Trophoblast cell (in vitro differentiated cells and primary cell): Measurements from ENCODE around the gene ODAD4. TPM values are rescaled to one million over a fixed set of nuclear protein-coding genes. Genes with fewer than 3 reads are reported as not detected.

Experiments used
- DNase-seq, 2 donors: peaks; one replicate each; pipeline ENCODE4 v3.0.0-alpha.2; 2016
- H2AFZ ChIP-seq: 2 replicates; pipeline ENCODE4 v1.6.1; 2013; ENCODE audit warnings: low read length, moderate library complexity, mild to moderate bottlenecking; ENCODE audit not compliant: insufficient read depth, poor library complexity
- H2AK5ac ChIP-seq: 2 replicates; pipeline ENCODE4 v1.6.1; 2013; ENCODE audit warnings: mild to moderate bottlenecking, low read length
- H2BK120ac ChIP-seq: 2 replicates; pipeline ENCODE4 v1.6.1; 2013; ENCODE audit warnings: low read length, mild to moderate bottlenecking, moderate library complexity; ENCODE audit not compliant: insufficient read depth, poor library complexity
- H2BK12ac ChIP-seq: 2 replicates; pipeline ENCODE4 v1.6.1; 2013; ENCODE audit warnings: mild to moderate bottlenecking, low read length, moderate library complexity
- H2BK5ac ChIP-seq: 2 replicates; pipeline ENCODE4 v1.6.1; 2013; ENCODE audit warnings: low read length, low read depth, moderate library complexity, mild to moderate bottlenecking; ENCODE audit not compliant: poor library complexity
- H3K14ac ChIP-seq: 2 replicates; pipeline ENCODE4 v1.6.1; 2013; ENCODE audit warnings: mild to moderate bottlenecking, low read length
- H3K18ac ChIP-seq: 2 replicates; pipeline ENCODE4 v1.6.1; 2013; ENCODE audit warnings: mild to moderate bottlenecking, low read length
- H3K23ac ChIP-seq: 2 replicates; pipeline ENCODE4 v1.6.1; 2013; ENCODE audit warnings: low read length
- H3K27ac ChIP-seq: 2 replicates; pipeline ENCODE4 v1.5.1; 2013; ENCODE audit warnings: low read depth, mild to moderate bottlenecking, inconsistent platforms, low read length, moderate library complexity
- H3K27me3 ChIP-seq: 2 replicates; pipeline ENCODE4 v1.6.1; 2013; ENCODE audit warnings: inconsistent platforms, mild to moderate bottlenecking, low read length, moderate library complexity; ENCODE audit not compliant: insufficient read depth
- H3K36me3 ChIP-seq, 2 experiments: 1 replicate in 1 of 2; 2 replicates in 1 of 2; pipeline ENCODE4 v1.6.1; 2013; ENCODE audit warnings: low read length in 2 of 2, mild to moderate bottlenecking in 2 of 2, moderate library complexity in 1 of 2; ENCODE audit not compliant: insufficient read depth in 2 of 2, control insufficient read depth in 1 of 2
- H3K4ac ChIP-seq: 2 replicates; pipeline ENCODE4 v1.6.1; 2013; ENCODE audit warnings: low read depth, mild to moderate bottlenecking, low read length, moderate library complexity
- H3K4me1 ChIP-seq, 2 experiments: 1 replicate in 1 of 2; 2 replicates in 1 of 2; pipeline ENCODE4 v1.6.1; 2013; ENCODE audit warnings: low read length in 2 of 2, mild to moderate bottlenecking in 2 of 2, moderate library complexity in 1 of 2; ENCODE audit not compliant: insufficient read depth in 2 of 2, control insufficient read depth in 1 of 2
- H3K4me2 ChIP-seq: 2 replicates; pipeline ENCODE4 v1.6.1; 2013; ENCODE audit warnings: inconsistent platforms, mild to moderate bottlenecking, low read length, moderate library complexity
- H3K4me3 ChIP-seq: 2 replicates; pipeline ENCODE4 v1.5.1; 2013; ENCODE audit warnings: mild to moderate bottlenecking, low read depth, low read length, inconsistent platforms
- H3K79me1 ChIP-seq: one replicate; pipeline ENCODE4 v1.6.1; 2013; ENCODE audit warnings: low read length
- H3K79me2 ChIP-seq: 2 replicates; pipeline ENCODE4 v1.6.1; 2013; ENCODE audit warnings: low read length, mild to moderate bottlenecking; ENCODE audit not compliant: control insufficient read depth, insufficient read depth, poor library complexity
- H3K9ac ChIP-seq: 2 replicates; pipeline ENCODE4 v1.6.1; 2013; ENCODE audit warnings: mild to moderate bottlenecking, low read length
- H3K9me3 ChIP-seq: 2 replicates; pipeline ENCODE4 v1.6.1; 2013; ENCODE audit warnings: low read depth, mild to moderate bottlenecking, control low read depth, inconsistent platforms, low read length; ENCODE audit not compliant: insufficient read depth
- H4K12ac ChIP-seq: 2 replicates; pipeline ENCODE4 v1.6.1; 2013; ENCODE audit warnings: low read depth, mild to moderate bottlenecking, low read length, moderate library complexity
- H4K8ac ChIP-seq: 2 replicates; pipeline ENCODE4 v1.6.1; 2013; ENCODE audit warnings: low read depth, mild to moderate bottlenecking, low read length, moderate library complexity
- H4K91ac ChIP-seq: one replicate; pipeline ENCODE4 v1.6.1; 2013; ENCODE audit warnings: low read depth, mild to moderate bottlenecking, low read length, moderate library complexity
- WGBS: extraction: QIAGEN DNeasy Blood & Tissue Kit; methylation state at CpG from one replicate; pipeline ENCODE4 v1.1.7; 2013; ENCODE audit warnings: missing lambda C conversion rate; ENCODE audit not compliant: insufficient read length, insufficient coverage; ENCODE audit errors: extremely low coverage; 5-methylcytosine and 5-hydroxymethylcytosine counted together
- polyA plus RNA-seq: library from polyadenylated mRNA; stranded (reverse); fragments of 200-250 nt; gene quantifications from 2 replicates; pipeline ENCODE4 v1.2.3, GENCODE V29; 2013

ODAD4 gene, protein sequence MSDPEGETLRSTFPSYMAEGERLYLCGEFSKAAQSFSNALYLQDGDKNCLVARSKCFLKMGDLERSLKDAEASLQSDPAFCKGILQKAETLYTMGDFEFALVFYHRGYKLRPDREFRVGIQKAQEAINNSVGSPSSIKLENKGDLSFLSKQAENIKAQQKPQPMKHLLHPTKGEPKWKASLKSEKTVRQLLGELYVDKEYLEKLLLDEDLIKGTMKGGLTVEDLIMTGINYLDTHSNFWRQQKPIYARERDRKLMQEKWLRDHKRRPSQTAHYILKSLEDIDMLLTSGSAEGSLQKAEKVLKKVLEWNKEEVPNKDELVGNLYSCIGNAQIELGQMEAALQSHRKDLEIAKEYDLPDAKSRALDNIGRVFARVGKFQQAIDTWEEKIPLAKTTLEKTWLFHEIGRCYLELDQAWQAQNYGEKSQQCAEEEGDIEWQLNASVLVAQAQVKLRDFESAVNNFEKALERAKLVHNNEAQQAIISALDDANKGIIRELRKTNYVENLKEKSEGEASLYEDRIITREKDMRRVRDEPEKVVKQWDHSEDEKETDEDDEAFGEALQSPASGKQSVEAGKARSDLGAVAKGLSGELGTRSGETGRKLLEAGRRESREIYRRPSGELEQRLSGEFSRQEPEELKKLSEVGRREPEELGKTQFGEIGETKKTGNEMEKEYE
- 0.74 and 0.75 TPM in 2 replicates for polyA plus RNA-seq

DNA sequence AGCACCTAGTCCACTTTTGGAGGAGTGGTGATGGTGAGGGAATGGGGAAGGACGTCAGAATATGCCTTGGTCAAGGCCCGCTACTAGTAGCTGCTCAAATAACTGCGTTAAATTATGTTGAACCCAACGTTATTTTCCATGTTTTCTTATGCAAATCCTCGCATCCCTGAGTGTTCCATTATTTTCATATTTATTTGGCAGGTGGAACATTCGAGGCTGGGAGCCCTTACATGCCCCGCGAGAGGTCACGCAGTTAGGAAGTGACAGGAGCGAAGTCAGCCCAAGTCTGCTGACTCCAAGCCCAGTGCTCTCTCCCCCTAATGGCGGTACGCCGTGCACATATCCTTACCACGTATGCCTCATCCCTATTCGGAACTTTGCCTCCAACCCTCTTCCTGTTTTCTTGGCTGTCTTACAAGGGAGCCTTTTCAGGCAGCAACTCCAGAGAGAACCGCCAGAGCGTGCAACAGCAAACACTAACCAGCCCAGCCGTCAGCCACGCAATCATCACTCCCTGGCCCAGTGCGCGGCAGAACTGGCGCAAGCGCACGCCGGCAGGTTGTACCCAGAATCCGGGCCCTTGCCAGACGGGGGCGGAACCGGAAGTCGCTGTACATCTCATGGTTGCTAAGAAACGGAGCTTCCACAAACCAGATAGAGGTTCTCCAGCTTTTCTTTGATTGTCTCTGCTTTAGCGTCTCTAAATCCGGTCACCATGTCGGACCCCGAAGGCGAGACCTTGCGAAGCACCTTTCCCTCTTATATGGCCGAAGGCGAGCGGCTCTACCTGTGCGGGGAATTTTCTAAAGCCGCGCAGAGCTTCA lies at the start of gene ODAD4:
Gene ODAD4 (plus strand): TSS at position 609 of the 824 bp plus-strand sequence. CDS start 107 bp downstream, at position 716.
- Histone ChIP-seq H3K9me3 (no peaks in the 10 kb centered on the region), H3K9ac (peak within 1 kb of the TSS; percentile 64), H3K27me3 (no peaks in the 10 kb centered on the region), H4K8ac (peak within 1 kb of the TSS; percentile 90), H2AFZ (peak within 1 kb of the TSS; percentile 87), H3K27ac (peak within 1 kb of the TSS; percentile 75), H3K36me3 (no peaks in the 10 kb centered on the region), H3K79me2 (no peaks in the 10 kb centered on the region), H3K14ac (peak within 1 kb of the TSS; percentile 82), H4K12ac (peak within 1 kb of the TSS; percentile 74), H3K23ac (no peak within 1 kb of the TSS), H3K4me2 (peak within 1 kb of the TSS; percentile 98), H2AK5ac (no peak within 1 kb of the TSS), H3K4me3 (peak within 1 kb of the TSS; percentile 69), H3K18ac (peak within 1 kb of the TSS; percentile 47), H2BK120ac (peak within 1 kb of the TSS; percentile 37), H2BK12ac (peak within 1 kb of the TSS; percentile 21), H3K79me1 (peaks cover 2% of the 10 kb centered on the region), H3K4me1 (peaks cover 3 to 6% of the 10 kb centered on the region in 2 experiments), H3K4ac (no peak within 1 kb of the TSS), H4K91ac (peak within 1 kb of the TSS; percentile 25), H2BK5ac (peak within 1 kb of the TSS; percentile 26)
- DNase-seq, result peak; percentile 99
- WGBS, result no CpG with 5 or more reads among the region's 43 CpGs

DNA sequence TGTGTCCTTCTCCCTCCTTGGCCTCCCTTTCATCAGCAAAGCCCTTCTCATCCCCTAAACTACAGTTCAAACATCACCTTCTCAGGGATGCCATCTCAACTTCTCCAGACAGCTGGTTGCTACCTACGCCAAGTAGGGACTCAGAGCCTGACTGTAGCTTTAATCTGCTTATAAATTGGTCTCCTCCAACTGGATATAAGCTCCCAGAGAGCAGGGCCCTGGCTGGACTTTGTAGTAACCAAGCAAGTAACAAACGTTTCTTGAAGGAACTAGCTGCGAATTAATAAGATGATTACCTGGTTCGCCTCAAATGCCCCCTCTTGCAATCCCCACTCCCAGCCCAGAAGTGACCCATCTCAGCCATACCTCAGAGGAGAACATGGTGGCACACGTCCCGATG lies 47.7 kb upstream of the ODAD4 start:
- H2BK5ac ChIP-seq, result no peak overlapping the region
- no peak overlapping the region for H3K23ac ChIP-seq
- H3K4me1 ChIP-seq, result no peaks in the 10 kb centered on the region
- H3K18ac ChIP-seq, result no peak overlapping the region
- H3K9ac ChIP-seq, result no peak overlapping the region
- WGBS, result no CpG with 5 or more reads among the region's 6 CpGs
- H3K4me2 ChIP-seq, result no peak overlapping the region
- no peak for DNase-seq
- H4K8ac ChIP-seq, result no peak overlapping the region
- no peak overlapping the region for H2BK120ac ChIP-seq
- H2AFZ ChIP-seq, result no peak overlapping the region
- no peak overlapping the region for H4K91ac ChIP-seq
- no peaks in the 10 kb centered on the region for H3K79me2 ChIP-seq
- H3K27me3 ChIP-seq, result no peaks in the 10 kb centered on the region
- H3K14ac ChIP-seq, result no peak overlapping the region
- no peak overlapping the region for H4K12ac ChIP-seq
- H3K27ac ChIP-seq, result no peak overlapping the region
- no peak overlapping the region for H3K4ac ChIP-seq
- peaks cover 4% of the 10 kb centered on the region for H3K9me3 ChIP-seq
- no peak overlapping the region for H3K4me3 ChIP-seq
- peaks cover 73 to 91% of the 10 kb centered on the region in 2 experiments for H3K36me3 ChIP-seq
- H2AK5ac ChIP-seq, result no peak overlapping the region
- no peak overlapping the region for H2BK12ac ChIP-seq
- H3K79me1 ChIP-seq, result no peaks in the 10 kb centered on the region

DNA sequence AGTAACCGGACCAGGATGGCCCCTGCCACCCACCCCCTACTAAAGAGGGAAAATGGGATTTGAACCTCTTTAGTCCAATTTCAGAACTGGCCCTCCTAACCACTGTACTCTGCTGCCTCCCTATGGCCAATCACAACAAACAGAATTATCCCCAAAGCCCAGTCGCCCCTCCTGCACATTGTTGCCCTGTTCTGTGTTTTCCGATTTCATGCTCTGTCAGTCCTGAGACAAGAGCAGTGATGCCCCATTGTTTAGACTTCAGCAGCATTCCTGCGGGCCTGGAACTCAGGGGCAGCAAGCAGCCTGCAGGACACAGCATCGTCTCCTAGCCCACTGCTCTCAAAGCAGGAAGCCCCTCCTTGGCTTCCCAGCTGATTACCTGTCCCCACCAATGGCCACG lies 44.7 kb upstream of the ODAD4 start:
- WGBS, result no CpG with 5 or more reads among the region's 6 CpGs
- no peak overlapping the region for H2BK120ac ChIP-seq
- H4K8ac ChIP-seq, result no peak overlapping the region
- no peak for DNase-seq
- H3K27me3 ChIP-seq, result no peaks in the 10 kb centered on the region
- peak overlapping the region; percentile 11 for H3K18ac ChIP-seq
- no peak overlapping the region for H3K4me3 ChIP-seq
- H3K4me1 ChIP-seq, result no peaks in the 10 kb centered on the region
- H3K79me1 ChIP-seq, result no peaks in the 10 kb centered on the region
- H4K91ac ChIP-seq, result no peak overlapping the region
- no peak overlapping the region for H3K4ac ChIP-seq
- no peak overlapping the region for H2BK12ac ChIP-seq
- H3K4me2 ChIP-seq, result no peak overlapping the region
- H2AFZ ChIP-seq, result no peak overlapping the region
- no peak overlapping the region for H3K23ac ChIP-seq
- peaks cover 71 to 83% of the 10 kb centered on the region in 2 experiments for H3K36me3 ChIP-seq
- no peaks in the 10 kb centered on the region for H3K79me2 ChIP-seq
- no peak overlapping the region for H4K12ac ChIP-seq
- H3K9ac ChIP-seq, result no peak overlapping the region
- H3K9me3 ChIP-seq, result peaks cover 2% of the 10 kb centered on the region
- H2BK5ac ChIP-seq, result no peak overlapping the region
- H3K14ac ChIP-seq, result no peak overlapping the region
- H3K27ac ChIP-seq, result no peak overlapping the region
- H2AK5ac ChIP-seq, result no peak overlapping the region

DNA sequence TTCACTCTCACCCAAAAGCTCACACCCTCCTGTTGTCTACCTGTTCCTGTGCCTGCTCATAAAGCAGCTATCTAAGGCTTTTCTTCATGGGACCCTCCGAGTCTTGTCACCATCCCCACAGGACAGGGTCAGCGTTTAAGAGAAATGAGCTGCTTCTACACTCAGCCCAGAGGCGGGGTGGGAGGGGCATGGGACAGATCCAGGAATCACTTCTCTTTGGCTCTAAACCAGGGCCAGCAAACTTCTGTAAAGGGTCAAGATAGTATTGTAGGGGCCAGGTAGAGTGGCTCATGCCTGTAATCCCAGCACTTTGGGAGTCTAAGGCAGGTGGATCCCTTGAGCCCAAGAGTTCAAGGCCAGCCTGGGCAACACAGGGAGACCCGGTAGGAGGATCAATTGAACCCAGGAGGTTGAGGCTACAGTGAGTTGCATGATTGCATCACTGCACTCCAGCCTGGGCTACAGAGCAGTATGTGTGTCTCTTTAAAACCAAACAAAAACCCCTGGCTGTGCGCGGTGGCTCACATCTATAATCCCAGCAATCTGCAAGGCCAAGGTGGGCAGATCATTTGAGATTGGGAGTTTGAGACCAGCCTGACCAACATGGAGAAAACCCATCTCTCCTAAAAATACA lies 42.0 kb upstream of the ODAD4 start:
- H3K23ac ChIP-seq, result no peak overlapping the region
- H3K79me2 ChIP-seq, result no peaks in the 10 kb centered on the region
- no peak overlapping the region for H4K12ac ChIP-seq
- H3K9me3 ChIP-seq, result peaks cover 3% of the 10 kb centered on the region
- no peak overlapping the region for H3K4me2 ChIP-seq
- H3K4me3 ChIP-seq, result no peak overlapping the region
- H3K79me1 ChIP-seq, result no peaks in the 10 kb centered on the region
- no peak overlapping the region for H3K27ac ChIP-seq
- H4K91ac ChIP-seq, result no peak overlapping the region
- WGBS, result no CpG with 5 or more reads among the region's 6 CpGs
- H3K4me1 ChIP-seq, result no peaks in the 10 kb centered on the region
- no peak overlapping the region for H3K9ac ChIP-seq
- H3K14ac ChIP-seq, result no peak overlapping the region
- no peak overlapping the region for H2BK120ac ChIP-seq
- H3K18ac ChIP-seq, result no peak overlapping the region
- H2BK12ac ChIP-seq, result no peak overlapping the region
- H4K8ac ChIP-seq, result no peak overlapping the region
- peaks cover 74 to 86% of the 10 kb centered on the region in 2 experiments for H3K36me3 ChIP-seq
- no peak overlapping the region for H2AK5ac ChIP-seq
- no peak overlapping the region for H3K4ac ChIP-seq
- DNase-seq, result no peak
- no peaks in the 10 kb centered on the region for H3K27me3 ChIP-seq
- no peak overlapping the region for H2BK5ac ChIP-seq
- no peak overlapping the region for H2AFZ ChIP-seq
